NCI-H774 (cell line): ENCODE results near the gene RGS6.
"Not testable (repeated sequence)": the region's sequence is repeated elsewhere in the genome, so short reads cannot be mapped to it uniquely, and the experiment has no call there.

Experiments
- DNase-seq: peaks from one replicate; lab custom pipeline; 2025; lab: John Stamatoyannopoulos, UW

RGS6 gene

DNA sequence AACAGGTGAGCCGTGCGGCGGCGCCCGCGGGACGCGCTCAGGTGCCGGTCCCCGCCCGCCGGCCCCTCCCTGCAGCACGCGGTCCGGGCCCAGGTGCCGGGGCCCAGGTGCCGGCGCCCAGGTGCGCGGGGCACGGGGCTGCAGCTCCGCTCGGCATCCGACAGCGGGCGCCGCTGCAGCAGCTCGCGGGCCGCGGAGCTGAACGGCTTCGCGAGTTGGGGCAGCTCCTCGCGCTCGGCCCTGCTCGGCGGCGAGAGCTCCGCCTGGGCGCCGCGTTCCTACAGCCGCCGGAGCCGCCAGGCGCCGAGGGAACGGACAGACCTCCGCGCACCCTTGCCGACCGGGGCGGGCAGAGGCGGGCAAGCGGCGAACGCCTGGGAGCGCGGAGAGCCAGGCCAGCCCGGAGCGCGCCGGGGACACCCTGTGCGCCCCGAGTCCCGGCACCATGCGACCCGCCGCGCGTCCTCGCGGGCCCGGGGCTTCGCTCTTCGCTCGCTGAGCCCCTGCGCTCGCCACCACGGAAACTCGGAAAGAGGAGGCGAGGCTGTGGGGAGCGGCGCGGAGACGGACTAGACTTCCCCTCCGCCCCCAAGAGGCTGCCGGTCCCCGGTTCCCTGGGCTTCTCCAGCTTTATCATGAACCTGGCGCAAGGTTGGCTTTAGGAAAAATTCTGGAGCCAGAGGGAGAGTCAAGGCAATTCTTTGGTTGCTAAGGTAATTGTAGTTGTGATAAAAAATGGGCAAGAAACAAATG, at the start of gene RGS6:
Gene RGS6 (plus strand): TSS at position 201 of the 753 bp plus-strand sequence.
- peak; percentile 39 for DNase-seq

DNA sequence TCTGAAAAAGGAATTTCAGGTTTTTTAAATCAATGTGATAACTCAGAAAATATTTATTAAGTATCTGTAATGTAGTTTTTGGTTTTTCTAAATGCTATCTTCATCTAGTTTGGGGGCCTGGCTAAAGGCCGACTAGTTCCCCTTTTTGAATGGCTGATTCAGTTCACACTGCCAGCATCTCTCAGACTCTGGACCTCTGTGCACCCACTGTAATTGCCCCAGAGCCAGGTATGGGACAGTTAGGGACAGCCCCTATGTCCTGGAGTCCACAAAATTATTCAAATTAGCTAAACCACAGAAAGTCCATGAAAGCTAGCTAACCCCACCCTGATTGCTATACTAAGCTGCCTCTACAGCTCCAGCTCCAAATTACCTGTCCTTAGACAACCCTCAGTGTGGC, 49.1 kb upstream of the RGS6 start:
- DNase-seq: no peak

DNA sequence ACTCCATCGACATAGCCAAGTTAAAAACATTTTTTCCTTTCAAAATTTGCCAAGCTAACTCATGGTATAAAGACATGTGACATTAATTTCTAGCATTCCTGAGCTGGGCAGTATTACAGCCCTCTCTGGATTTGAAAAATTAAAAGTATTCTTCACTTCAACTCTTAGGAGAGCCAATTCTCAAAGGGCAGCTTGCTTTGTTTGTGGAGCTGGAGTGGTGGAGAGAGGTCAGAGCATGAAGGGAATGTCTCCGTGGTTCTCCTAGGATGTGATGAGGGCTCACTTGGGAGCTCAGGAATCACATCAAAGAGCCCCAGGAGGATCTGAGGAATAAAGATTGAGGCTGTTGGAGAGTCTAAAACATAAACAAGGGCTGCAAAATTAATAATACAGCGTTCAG, 46.9 kb upstream of the RGS6 start:
- DNase-seq: no peak

DNA sequence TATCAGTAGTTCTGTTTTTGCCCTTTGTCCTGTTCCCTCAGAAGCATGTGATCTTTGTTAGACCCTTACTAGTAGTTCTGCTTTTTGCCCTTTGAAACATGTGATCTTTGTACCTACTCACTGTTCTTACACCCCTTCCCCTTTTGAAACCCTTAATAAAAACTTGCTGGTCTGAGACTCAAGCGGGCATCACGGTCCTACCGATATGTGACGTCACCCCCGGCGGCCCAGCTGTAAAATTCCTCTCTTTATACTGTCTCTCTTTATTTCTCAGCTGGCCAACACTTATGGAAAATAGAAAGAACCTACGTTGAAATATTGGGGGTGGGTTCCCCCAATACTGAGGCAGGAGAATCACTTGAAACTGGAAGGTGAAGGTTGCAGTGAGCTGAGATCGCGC, 44.4 kb upstream of the RGS6 start:
- DNase-seq: not testable (repeated sequence)

DNA sequence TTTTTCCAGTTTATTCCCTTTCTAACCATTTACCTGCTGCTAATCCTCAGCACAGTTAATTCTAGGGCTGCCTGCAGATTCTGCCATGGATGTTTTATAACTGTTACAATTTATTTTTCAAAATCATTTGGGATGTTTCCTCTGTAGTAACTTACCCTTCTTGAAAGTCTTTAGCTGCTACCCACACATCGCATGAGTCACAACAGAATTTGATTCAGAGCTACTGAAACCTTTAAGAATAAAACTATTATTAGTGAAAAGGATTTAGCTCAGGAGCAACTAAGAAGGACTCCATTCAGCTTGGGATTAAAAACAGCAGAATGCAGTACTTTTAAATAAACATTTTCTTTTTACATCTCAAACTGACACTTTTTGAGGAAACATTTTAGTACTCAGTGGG, 41.7 kb upstream of the RGS6 start:
- no peak for DNase-seq

DNA sequence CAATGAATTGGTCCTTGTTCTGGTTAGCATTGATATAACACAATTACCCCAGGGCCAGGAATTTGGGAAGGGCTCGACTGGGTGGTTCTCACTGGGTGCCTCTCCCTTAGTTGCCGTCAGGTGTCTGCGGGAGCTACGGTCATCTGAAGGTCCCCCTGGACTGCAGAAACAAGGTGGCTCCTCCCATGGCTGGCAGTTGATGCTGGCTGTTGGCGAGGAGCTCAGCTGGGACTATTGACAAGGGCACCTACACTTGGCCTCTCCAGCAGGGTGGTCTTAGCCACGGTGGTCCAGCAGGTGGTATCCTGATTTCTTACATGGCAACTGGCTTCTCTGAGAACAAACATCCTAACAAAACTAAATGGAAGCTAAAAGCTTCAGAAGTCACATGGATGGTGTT, 41.0 kb upstream of the RGS6 start:
- no peak for DNase-seq

DNA sequence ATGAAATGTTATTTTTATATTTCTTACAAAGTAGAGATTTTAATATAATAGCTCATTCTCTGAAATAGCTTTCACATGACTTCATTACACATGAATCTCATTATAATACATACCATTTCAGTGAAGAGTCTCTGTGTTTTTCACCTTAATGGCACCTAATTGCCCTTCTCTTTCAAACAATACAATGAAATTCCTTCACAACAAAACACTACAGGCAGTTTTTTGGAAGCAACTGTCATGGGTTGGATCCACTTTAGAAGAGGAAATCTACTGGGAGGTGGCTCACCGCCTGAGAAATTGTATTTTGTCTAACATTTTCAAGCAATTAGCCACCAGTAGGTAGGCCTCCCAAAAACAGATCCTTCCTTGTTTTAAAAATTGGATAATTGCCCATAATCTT, 40.3 kb upstream of the RGS6 start:
- no peak for DNase-seq

DNA sequence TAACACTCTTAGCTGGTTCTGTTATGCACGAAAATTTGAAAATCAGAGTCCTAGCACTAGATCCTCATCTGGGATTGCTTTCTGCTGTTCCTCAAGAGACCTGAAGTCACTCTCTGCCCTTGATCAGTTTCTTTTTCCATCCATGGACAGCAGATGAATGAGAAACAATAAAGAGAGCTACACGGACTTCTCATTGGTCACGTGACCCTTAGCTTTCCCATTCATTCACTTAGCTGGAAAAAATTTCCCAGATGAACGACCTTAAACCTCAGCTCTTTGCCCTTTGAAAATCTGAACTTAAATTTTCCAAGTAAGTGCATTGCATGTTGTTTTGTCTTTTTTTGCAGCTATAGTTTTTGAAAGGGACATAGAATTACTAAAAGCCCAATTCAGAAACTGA, 27.2 kb upstream of the RGS6 start:
- no peak for DNase-seq

DNA sequence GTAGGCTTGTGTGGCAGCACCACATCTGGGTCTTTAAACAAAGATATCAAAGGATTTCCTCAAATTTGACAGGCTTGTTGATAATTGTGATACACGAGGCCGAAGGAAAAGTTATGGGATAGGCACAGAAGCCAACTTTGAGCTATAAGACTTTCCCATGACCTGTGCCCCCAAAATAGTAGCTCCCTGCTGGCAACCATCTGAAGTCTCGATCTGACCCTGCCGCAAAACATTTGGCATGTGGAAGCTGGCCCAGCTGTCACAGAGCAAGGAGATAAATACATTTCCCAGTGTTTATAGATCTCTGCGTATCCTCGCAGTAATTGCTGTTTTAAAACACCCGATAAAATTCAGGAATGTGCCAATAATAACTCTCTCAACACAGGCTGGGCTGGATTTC, 26.4 kb upstream of the RGS6 start:
- no peak for DNase-seq

DNA sequence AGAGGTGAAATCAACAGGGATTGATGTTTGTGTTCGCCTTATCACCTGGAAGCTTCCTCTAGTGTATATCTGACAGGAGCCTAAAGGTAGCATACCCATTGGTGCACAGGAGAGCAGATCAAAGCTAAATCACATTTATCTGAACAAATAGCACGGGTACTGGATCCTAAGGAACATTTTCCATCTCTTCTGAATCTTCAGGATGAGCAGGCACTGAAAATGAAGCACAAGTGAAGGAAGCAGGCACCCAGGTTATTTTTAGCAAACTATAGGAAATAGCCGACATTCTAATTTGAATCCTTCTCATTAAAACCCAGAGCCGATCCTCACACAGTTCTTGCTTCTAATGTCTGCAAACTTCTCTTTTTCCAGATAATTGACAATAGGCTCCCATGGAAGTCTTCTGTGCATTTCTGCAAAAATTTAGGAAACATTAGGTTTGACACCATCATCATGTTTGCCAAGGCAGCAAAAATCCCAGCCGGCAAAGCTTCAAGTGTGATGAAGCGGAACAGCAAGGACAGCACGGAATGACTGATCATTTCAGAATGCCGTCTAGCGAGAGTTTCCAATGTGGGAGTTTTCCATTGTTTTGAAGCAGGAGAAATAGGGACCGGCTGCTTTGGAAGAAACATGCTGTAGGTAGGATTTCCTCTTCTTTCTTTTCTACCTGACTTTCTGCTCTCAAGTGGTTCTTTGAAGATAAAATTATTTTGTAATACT, 24.3 kb upstream of the RGS6 start:
- no peak for DNase-seq

DNA sequence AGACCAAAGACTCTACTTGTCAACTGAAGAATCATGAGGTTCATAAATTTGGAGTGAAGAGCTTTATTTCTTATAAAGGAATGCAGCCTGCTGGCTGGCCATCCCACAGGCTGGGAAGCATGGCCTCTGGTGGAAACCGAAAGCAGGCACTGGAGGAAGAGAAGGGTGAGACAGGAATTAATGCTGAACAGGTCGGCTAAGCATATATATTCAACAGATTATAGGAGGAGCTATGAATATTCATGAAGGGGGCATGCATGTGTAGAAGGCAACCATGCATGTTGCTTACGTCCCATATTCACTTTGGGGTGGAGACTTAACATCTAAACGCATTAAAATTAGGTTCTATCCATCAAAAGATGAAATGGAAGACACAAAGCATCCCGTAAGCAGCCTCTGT, 20.6 kb upstream of the RGS6 start:
- DNase-seq: no peak

DNA sequence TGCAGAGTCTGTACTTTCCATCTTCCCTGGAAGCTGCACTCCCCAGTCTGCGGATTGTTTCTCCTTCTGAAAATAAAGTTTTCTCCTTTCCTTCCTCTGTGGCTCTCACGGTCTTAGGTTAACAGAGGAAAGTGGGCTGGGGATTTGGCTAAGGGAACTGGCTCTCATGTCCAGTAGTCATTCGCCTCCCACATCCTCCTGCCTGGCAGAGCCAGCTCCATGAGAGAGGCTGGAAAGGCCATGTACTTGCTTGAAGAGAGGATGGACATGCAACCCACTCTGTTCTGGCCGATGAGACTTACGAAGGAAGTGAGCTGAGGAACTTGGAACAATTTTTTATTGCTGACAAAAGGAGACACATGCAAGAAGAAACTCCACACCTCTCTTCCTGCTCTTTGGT, 18.9 kb upstream of the RGS6 start:
- no peak for DNase-seq

DNA sequence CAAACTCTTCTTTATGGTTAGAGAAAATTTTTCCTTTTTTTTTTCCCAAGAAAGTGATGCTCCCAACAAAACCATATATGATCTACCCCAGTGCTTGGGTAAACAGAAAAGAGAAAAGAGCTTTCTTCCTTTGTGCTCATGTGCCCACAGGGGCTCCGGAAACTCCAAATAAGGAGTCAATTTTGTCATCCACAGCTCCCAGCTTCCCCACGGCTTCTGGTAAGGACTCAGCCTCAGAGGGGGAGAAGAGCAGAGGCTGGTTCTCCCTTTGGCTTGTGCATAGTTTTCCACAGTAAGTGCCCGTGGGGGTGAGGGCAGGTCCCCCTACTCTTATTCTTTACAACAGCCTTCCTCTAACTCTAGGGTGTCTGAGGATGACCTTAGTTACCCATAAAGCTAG, 13.3 kb upstream of the RGS6 start:
- peak; percentile 1 for DNase-seq

DNA sequence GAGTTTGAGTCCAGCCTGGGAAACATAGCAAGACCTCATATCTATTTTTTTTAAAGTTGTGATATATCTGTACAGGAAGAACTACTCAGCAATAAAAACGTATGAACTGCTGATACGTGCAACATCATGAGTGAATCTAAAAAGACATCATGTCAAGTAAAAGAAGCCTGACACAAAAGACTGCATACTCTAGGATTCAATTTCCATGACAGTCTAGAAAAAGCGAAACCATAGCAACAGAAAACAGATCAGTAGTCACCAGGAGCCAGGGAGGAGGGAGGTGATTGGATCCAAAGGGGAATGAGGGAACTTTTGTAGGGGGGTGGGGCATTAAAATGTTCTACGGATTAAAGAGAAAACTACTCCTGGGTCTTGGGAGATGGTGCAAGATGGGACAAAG, 8.7 kb upstream of the RGS6 start:
- DNase-seq: no peak

DNA sequence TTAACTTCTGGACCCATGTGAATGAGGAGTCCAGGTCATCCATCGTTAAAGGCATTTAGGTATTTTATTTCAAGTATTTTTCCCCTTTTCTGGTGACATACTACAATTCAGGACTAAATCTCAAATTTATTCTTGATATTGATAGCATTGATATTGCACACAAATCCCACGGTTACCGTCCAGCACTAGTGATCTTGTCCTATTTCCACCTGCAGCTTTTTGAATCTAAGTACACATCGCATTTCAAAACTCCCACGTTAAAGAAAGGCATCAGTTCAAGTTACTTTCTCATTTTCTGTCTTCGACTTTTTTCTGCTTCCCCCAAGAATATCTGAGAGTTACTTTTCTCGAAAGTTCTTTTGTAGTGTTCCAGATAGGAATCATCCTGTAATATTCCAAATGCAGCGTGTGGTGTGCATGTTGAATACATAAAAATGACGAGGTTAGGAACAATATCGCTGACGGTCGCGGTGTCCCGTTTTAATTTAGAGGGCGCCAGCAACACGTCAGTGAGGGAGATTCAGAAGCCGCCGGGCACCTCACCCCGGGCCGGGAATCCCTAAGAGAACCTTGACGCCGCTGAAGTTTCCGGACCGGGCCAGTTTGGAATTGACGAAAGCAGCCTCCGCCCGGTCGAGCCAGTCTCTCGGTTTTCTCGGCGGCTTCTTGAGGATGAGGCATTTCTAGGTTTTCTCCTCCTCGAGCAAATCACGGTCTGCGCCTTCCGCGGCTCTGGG, 569 bp upstream of the RGS6 start:
- no peak for DNase-seq

DNA sequence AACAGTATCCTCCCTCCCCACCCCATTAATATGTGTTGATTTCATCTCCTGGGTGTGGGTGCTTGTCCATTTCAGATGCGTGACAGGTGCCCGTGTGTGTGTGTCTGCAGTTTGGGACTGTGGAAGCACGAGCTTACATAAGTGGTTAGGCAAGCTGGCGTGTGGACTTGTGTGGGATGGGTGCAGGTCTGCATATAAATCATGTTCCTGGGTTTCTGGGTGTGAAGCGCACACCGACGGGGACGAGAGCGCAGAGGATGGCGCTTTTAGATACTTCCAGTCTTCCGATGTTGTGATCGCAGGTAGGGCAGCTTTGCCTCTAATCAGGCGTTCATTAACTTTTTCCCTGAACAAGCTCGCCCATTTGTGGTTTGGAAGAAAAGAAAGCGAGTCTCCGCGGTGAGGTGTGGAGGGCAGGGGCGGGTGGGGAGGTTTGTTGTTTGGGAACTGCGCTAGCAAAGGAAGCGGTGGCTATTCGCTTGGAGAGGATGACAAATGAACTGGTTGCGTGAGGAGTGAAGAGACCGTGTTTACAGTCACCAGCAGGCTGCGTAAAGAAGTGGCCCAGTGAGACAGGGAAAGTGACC, 865 bp downstream of the RGS6 start:
- DNase-seq: no peak

DNA sequence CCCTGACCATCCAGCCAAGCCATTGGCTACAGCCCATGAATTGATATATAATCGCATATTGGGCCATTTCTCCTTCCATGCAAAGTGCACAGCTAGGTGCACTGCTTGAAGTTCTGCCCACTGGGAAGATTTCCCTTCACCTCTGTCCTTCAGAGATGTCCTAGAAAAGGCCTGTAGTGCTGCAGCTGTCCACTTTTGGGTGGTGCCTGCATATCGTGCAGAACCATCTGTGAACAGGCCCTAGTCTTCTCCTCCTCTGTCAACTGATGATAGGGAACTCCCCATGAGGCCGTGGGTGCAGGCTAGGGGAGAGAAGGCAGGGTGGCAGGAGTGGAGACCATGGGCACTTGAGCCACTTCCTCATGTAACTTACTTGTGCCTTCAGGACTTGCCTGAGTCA, 6.0 kb downstream of the RGS6 start:
- not testable (repeated sequence) for DNase-seq

DNA sequence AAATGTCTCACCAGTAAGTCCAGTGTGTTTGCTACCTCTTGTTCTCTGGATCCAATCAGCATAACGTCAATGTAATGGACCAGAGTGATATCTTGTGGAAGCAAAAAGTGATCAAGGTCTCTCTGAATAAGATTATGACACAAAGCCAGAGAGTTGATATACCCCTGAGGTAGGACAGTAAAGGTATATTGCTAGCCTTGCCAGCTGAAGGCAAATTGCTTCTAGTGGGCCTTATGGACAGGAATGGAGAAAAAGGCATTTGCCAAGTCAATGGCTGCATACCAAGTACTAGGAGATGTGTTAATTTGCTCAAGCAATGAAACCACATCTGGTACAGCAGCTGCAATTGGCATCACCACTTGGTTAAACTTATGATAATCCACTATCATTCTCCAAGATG, 7.1 kb downstream of the RGS6 start:
- DNase-seq: not testable (repeated sequence)

DNA sequence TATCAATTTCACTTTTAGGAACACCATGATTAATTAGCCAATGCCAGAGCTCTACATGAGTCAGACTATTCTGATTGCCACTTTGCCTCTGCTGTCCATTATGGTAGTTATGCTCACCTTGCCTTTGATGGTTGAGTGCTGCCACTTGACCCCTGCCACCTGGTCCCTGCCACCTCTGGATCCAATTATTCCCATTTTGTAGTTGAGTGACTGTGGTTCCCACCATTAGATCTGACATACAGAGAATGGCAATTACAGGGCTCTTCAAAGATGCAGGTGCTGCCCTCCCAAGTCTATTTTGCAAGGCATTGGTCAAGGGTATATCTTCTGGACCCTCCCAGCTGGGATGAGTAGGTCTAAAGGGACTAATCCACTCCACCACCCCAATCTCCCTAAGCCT, 8.3 kb downstream of the RGS6 start:
- DNase-seq: not testable (repeated sequence)

DNA sequence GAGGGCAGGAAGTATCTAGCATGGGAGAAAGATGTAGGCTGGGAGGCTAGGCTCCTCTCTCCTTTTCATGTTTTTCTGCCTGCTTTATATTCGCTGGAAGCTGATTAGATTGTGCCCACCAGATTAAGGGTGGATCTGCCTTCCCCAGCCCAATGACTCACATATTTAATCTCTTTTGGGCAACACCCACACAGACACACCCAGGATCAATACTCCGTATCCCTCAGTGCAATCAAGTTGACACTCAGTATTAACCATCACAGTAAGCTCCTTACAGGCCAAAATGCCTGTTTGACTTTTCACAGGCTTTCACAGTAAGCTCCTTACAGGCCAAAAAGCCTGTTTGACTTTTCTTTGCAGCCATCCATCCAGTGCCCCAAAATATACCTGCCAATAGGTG, 9.4 kb downstream of the RGS6 start:
- not testable (repeated sequence) for DNase-seq

DNA sequence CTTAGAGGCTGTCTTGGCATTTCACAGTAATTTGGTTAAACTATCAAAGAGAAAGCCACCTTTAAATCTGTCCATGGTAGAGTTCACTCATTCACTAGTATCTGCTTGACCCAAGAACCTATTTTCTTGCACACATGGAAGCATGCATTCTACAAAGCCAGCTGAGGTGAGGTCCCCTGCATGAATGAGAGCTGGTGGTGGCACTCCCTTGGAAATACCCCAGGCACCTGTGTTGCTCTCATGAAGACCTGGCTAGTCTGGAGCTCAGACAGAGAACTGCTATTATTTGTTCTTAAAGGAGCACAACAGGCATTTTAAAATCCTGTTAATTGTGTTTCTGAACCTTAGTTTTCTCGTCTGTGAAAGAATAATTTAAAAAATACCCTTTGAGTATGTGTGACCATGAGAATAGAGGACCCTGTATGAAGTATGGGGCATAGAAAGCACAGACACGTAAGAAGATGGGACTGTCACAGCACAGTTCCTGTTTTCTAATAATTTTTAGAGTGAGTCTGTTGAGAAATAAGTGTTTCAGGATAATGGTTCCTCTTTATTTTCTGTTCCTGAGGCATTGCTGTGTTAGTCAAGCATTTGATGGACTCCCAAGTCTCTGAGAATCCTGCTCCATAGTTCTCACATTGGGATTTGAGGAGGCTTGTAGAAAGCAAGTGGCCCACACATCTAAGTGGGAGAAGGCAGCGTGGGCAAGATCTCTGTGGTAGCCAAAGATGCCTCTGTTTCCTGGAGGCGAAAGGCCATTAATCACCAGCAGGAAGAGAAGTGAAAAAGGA, 10.9 kb downstream of the RGS6 start:
- DNase-seq: no peak

DNA sequence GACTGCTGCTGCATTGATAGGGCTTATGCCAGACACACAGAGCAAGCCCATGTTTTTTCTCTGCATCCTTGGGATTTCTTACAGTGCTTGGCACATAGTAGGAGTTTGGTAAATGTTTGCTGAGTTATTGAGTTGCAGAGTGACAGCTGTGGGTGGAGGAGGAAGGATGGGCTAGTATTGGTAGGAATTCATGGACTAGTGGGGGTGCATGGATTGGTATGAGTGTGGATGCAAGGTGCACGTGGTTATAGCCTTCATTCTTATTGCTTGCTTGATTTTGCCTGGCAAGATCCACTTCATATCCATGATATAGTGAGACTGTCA, 11.4 kb downstream of the RGS6 start:
- DNase-seq: no peak
